ENCODE results near the gene POLR2C. TPM values are rescaled to one million over a fixed set of nuclear protein-coding genes. Genes with fewer than 3 reads are reported as not detected.

Gene POLR2C
- total RNA-seq, 1 experiment from 2014 or later, result 151 TPM

- no peak for DNase-seq
- Histone ChIP-seq H3K9me3 (replicated peaks) (no peaks in the 10 kb centered on the region), H3K36me3 (peaks cover 47% of the 10 kb centered on the region), H3K27ac (no peak overlapping the region), H3K4me1 (no peaks in the 10 kb centered on the region), H3K27me3 (no peaks in the 10 kb centered on the region), H3K4me3 (no peak overlapping the region)
These were observed 9.6 kb downstream of the POLR2C start for GRCh38 chr16:57471852-57472664.

GRCh38 chr16:57472665-57473060 lies 10.2 kb downstream of the POLR2C start:
- Histone ChIP-seq H3K4me3 (no peak overlapping the region), H3K27me3 (no peaks in the 10 kb centered on the region), H3K9me3 (replicated peaks) (no peaks in the 10 kb centered on the region), H3K27ac (no peak overlapping the region), H3K36me3 (peaks cover 41% of the 10 kb centered on the region), H3K4me1 (no peaks in the 10 kb centered on the region)
- no peak for DNase-seq

DNA sequence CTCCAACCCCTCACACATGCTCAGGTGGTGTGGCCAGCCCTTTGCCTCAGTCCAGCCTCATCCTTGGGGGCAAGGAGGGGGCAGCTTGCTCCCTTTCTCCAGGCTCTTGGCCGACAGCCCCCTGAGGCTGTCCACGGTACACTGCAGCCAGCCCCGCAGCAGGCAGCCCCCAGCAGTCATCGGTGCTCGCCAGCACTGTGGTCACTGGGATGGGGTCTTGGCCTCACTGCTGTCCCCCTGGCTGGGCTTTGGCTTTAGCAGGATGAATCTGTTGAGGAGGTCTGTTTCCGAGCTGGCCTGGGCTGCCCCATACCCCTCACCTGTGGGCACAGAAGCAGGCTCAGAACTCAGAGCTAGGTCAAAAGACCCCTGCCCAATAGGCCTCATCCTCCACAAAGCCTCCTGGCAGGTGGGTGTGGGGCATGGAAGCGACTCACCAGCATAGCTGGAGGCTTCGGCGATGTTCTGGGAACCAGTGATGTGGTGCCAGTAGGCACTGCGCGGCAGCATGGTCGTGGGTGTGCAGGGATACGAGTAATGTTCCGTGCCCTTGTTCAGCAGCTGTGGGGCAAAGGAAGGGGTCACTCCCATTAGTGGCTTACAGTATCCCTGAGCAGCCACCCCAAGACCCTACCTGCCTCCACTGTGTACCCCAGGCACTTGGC lies 10.8 kb downstream of the POLR2C start:
- Histone ChIP-seq H3K4me1 (no peaks in the 10 kb centered on the region), H3K36me3 (peaks cover 35% of the 10 kb centered on the region), H3K4me3 (no peak overlapping the region), H3K27me3 (no peaks in the 10 kb centered on the region), H3K9me3 (replicated peaks) (no peaks in the 10 kb centered on the region), H3K27ac (no peak overlapping the region)
- DNase-seq, result no peak

- H3K36me3 ChIP-seq, result peaks cover 29% of the 10 kb centered on the region
- DNase-seq, result no peak
- no peak overlapping the region for H3K4me3 ChIP-seq
- no peaks in the 10 kb centered on the region for H3K27me3 ChIP-seq
- no peak overlapping the region for H3K27ac ChIP-seq
- H3K9me3 ChIP-seq (replicated peaks), result no peaks in the 10 kb centered on the region
- no peaks in the 10 kb centered on the region; the same call in 1 of the 2 replicates for H3K4me1 ChIP-seq
These were observed 11.4 kb downstream of the POLR2C start for GRCh38 chr16:57473906-57474305.

DNA sequence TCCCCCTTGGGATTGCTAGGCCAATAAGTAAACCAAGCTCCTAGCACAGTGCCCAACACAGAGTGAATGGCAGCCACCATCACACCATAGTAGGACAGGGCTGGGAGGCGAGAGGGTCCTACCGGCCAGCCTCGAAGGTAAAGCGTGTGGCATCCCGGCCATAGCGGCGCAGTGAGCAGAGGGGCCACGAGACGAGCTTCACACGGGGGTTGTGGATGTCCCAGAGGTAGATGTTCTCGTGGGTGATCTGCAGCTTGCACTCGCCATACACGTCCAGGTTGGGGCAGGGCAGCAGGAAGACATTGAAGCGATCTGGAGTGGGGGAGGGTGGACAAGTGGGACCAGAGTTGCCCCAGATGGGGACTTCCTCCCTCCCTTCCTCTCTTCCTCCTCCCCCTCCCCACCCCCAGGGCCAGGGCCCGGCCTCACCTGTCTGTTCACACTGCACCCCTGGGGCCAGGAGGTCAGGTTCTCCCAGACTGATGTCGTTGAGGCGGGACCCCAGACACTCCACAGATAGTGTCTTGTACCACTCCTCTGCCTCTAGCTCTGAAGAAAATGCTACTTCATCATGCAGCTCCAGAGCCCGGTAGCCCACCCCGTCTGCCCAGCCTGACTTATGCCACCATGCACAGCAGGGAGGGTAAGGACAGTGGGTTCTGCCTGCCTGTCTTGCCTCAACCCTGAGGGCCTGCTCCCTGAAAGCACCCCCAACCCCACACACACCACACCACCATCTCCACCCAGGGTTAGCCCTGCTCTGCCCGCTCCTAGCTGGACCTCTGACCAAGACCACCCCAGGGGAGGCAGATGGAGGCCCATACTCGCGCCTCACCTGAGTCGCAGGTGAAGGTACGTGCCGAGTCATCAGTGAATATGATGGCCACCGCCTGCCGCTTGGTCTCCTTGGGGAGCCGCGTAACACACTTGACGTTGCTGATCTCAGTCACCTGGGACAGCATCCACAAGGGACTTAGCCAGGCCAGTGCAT lies 12.5 kb downstream of the POLR2C start:
- Histone ChIP-seq H3K4me1 (no peaks in the 10 kb centered on the region; the same call in 1 of the 2 replicates), H3K4me3 (no peak overlapping the region), H3K27me3 (no peaks in the 10 kb centered on the region), H3K36me3 (peaks cover 20% of the 10 kb centered on the region), H3K9me3 (replicated peaks) (no peaks in the 10 kb centered on the region), H3K27ac (no peak overlapping the region)
- DNase-seq, result no peak

DNA sequence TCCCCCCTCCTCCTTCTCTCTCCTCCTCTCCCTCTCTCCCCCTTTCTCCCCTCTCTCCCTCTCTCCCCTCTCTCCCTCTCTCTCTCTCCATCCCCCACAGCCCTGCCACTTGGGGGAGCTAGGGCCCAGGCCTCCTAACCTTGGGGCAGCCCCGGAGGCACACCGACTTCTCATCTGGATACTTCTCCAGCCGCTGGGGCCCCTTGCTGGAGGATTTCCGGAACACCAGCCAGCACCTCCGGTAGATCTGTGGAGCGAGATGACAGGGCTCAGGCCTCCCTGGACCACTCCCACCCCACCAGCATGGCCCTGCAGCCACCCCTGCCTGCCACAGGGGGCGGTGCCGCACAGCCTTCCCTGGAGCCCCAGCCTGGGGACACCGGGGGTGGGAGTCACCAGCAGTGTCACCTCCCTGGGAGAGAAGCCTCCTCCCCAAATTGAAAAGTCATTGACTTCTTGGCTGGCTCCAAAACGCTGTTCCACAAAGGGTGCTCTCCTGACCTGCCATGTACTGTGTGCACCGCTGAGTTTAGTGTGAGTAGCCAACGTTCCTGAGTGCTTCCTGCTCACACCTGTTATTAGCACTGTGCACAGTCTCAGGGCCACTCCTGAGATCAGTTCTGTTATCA lies 13.3 kb downstream of the POLR2C start:
- no peaks in the 10 kb centered on the region for H3K9me3 ChIP-seq (replicated peaks)
- H3K4me1 ChIP-seq, result no peaks in the 10 kb centered on the region; the same call in 1 of the 2 replicates
- H3K27ac ChIP-seq, result no peak overlapping the region
- no peaks in the 10 kb centered on the region for H3K27me3 ChIP-seq
- H3K36me3 ChIP-seq, result peaks cover 11% of the 10 kb centered on the region
- peak; percentile 73 to 74 for DNase-seq
- no peak overlapping the region for H3K4me3 ChIP-seq

DNA sequence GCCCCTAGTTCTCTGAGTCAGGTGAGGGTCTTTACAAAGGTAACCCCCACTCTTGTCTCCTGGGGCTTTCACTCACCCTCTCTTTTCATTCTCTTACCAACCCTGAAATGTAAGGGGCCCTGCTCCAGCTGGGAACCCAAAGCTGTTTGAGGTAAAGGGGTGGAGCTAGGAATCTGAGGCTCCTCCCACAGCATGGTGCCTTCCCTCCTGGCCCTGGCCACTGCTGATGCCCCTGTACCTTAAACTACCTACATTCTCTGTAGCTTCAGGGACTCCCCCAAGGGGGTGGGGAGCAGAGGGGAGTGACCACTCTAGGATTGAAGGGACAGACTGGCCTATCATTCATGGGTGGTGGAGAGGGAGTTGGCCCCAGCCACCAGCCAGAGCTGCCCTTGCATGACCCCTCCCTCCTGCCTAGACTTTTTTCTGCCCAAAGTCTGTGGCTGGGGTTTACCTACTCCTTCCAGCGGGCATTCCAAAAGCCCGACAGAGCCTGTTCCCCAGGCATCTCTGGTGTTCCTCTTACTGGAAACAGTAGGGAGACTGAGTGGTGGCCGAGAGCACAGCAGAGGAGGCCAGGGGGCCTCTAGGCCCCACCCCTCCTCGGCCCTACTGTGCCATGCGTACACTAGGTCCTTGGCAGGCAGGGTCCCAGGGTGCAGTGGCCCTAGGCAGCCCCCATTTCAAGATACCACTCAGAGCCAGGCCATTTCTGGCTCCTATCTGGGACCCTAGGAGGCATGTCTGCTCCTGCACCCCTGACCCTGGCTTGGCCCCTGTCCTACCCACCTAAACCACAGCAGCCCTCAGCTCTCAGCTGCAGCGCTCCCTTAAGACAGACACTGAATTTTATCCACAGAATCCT lies 14.3 kb downstream of the POLR2C start:
- no peak overlapping the region for H3K27ac ChIP-seq
- H3K36me3 ChIP-seq, result 0 out of 2 replicates have a peak, but pooled peaks cover 5% of the 10 kb centered on the region
- H3K9me3 ChIP-seq (replicated peaks), result no peaks in the 10 kb centered on the region
- H3K27me3 ChIP-seq, result no peaks in the 10 kb centered on the region
- no peak for DNase-seq
- no peaks in the 10 kb centered on the region; the same call in 1 of the 2 replicates for H3K4me1 ChIP-seq
- no peak overlapping the region for H3K4me3 ChIP-seq

GRCh38 chr16:57477531-57478202 lies 15.2 kb downstream of the POLR2C start:
- 0 out of 2 replicates have a peak, but pooled peaks cover 3% of the 10 kb centered on the region for H3K36me3 ChIP-seq

GRCh38 chr16:57478396-57479204 lies 16.1 kb downstream of the POLR2C start:
- peak overlapping the region; percentile 52 for H3K4me3 ChIP-seq
- no peaks in the 10 kb centered on the region for H3K36me3 ChIP-seq
- no peaks in the 10 kb centered on the region for H3K9me3 ChIP-seq (replicated peaks)
- no peaks in the 10 kb centered on the region; the same call in 1 of the 2 replicates for H3K4me1 ChIP-seq
- DNase-seq, result no peak
- H3K27me3 ChIP-seq, result no peaks in the 10 kb centered on the region
- no peak overlapping the region for H3K27ac ChIP-seq

More at GRCh38 chr16:57477531-57478202, 15.2 kb downstream of the POLR2C start:
- no peak overlapping the region for H3K4me3 ChIP-seq
- H3K4me1 ChIP-seq, result no peaks in the 10 kb centered on the region; the same call in 1 of the 2 replicates
- no peak overlapping the region for H3K27ac ChIP-seq
- H3K27me3 ChIP-seq, result no peaks in the 10 kb centered on the region
- H3K9me3 ChIP-seq (replicated peaks), result no peaks in the 10 kb centered on the region
- no peak for DNase-seq

- no peaks in the 10 kb centered on the region; the same call in 1 of the 2 replicates for H3K4me1 ChIP-seq
- no peak overlapping the region for H3K27ac ChIP-seq
- peak; percentile 73 to 79 for DNase-seq
These were observed 16.9 kb downstream of the POLR2C start for GRCh38 chr16:57479205-57479975.

GRCh38 chr16:57479976-57480753 lies 17.7 kb downstream of the POLR2C start:
- no peaks in the 10 kb centered on the region for H3K9me3 ChIP-seq (replicated peaks)
- 0 out of 2 replicates have a peak, but pooled peaks cover 4% of the 10 kb centered on the region for H3K27me3 ChIP-seq
- no peaks in the 10 kb centered on the region; the same call in 1 of the 2 replicates for H3K4me1 ChIP-seq
- peak overlapping the region; percentile 52 for H3K4me3 ChIP-seq
- H3K36me3 ChIP-seq, result no peaks in the 10 kb centered on the region
- H3K27ac ChIP-seq, result no peak overlapping the region
- DNase-seq, result peak; percentile 64 to 66

More at GRCh38 chr16:57479205-57479975, 16.9 kb downstream of the POLR2C start:
- H3K9me3 ChIP-seq (replicated peaks), result no peaks in the 10 kb centered on the region
- H3K27me3 ChIP-seq, result no peaks in the 10 kb centered on the region
- H3K36me3 ChIP-seq, result no peaks in the 10 kb centered on the region
- H3K4me3 ChIP-seq, result peak overlapping the region; percentile 52

Data from SJCRH30 (cell line).